ENCODE measurements around the gene SPPL2B.
"Not testable (repeated sequence)": the region's sequence is repeated elsewhere in the genome, so short reads cannot be mapped to it uniquely, and the experiment has no call there.

The SPPL2B gene

GRCh38 chr19:2328401-2329148 lies at the start of gene SPPL2B, which contains the start of gene LSM7:
TSS of gene SPPL2B (plus strand) at chr19:2328684. CDS start at chr19:2328710, 26 bp downstream.
TSS of gene LSM7 (minus strand) at chr19:2328586. CDS start at chr19:2328566, 20 bp downstream.
- no peaks in the 10 kb centered on the region for H3K9me3 ChIP-seq (ENCODE audit: control insufficient read depth in 2 of 2, low read length in 2 of 2)
- peaks cover 48% of the 10 kb centered on the region for H3K4me1 ChIP-seq (ENCODE audit: control insufficient read depth, insufficient read depth, low read length)
- H3K36me3 ChIP-seq (ENCODE audit: control insufficient read depth in 2 of 2, insufficient read depth in 2 of 2, low read length in 2 of 2): peaks cover 4 to 11% of the 10 kb centered on the region in 2 donors
- H3K9ac ChIP-seq (ENCODE audit: low read length in 2 of 2): peak within 1 kb of the TSS; percentile 81 to 87
- peak within 1 kb of the TSS; percentile 62 for H3K27ac ChIP-seq (ENCODE audit: low read length)
- no peaks in the 10 kb centered on the region for H3K27me3 ChIP-seq (ENCODE audit: control insufficient read depth in 1 of 2, insufficient read depth in 2 of 2, low read length in 2 of 2)
- peak within 1 kb of the TSS; percentile 81 to 92 for H3K4me3 ChIP-seq (ENCODE audit: low read length in 2 of 2)

- H3K9me3 ChIP-seq (ENCODE audit: control insufficient read depth in 2 of 2, low read length in 2 of 2): no peaks in the 10 kb centered on the region
- H3K27ac ChIP-seq (ENCODE audit: low read length): no peak overlapping the region
- H3K4me3 ChIP-seq (ENCODE audit: low read length in 2 of 2): no peak overlapping the region
- no peaks in the 10 kb centered on the region for H3K27me3 ChIP-seq (ENCODE audit: control insufficient read depth in 1 of 2, insufficient read depth in 2 of 2, low read length in 2 of 2)
- no peak overlapping the region for H3K9ac ChIP-seq (ENCODE audit: low read length in 2 of 2)
- H3K4me1 ChIP-seq (ENCODE audit: control insufficient read depth, insufficient read depth, low read length): peaks cover 17% of the 10 kb centered on the region
- no peaks in the 10 kb centered on the region for H3K36me3 ChIP-seq (ENCODE audit: control insufficient read depth in 2 of 2, insufficient read depth in 2 of 2, low read length in 2 of 2)
Measured at GRCh38 chr19:2280633-2281264, 47.7 kb upstream of the SPPL2B start.

- H3K36me3 ChIP-seq (ENCODE audit: control insufficient read depth in 2 of 2, insufficient read depth in 2 of 2, low read length in 2 of 2); H3K27me3 ChIP-seq (ENCODE audit: control insufficient read depth in 1 of 2, insufficient read depth in 2 of 2, low read length in 2 of 2); H3K9me3 ChIP-seq (ENCODE audit: control insufficient read depth in 2 of 2, low read length in 2 of 2); H3K27ac ChIP-seq (ENCODE audit: low read length); H3K4me1 ChIP-seq (ENCODE audit: control insufficient read depth, insufficient read depth, low read length): not testable (repeated sequence)
- Histone ChIP-seq H3K4me3 (ENCODE audit: low read length in 2 of 2) (peak overlapping the region in 1 of 2 donors; percentile 29), H3K9ac (ENCODE audit: low read length in 2 of 2) (peak overlapping the region in 1 of 2 donors; percentile 9)
Measured at GRCh38 chr19:2281265-2282061, 47.0 kb upstream of the SPPL2B start.

GRCh38 chr19:2282062-2282861 lies 46.2 kb upstream of the SPPL2B start, which contains the start of gene PEAK3:
TSS of gene PEAK3 (minus strand) at chr19:2282175. CDS start at chr19:2280931, 1,244 bp downstream.
- Histone ChIP-seq H3K9ac (ENCODE audit: low read length in 2 of 2) (peak within 1 kb of the TSS in 1 of 2 donors; percentile 9), H3K4me3 (ENCODE audit: low read length in 2 of 2) (peak within 1 kb of the TSS in 1 of 2 donors; percentile 52), H3K27me3 (ENCODE audit: control insufficient read depth in 1 of 2, insufficient read depth in 2 of 2, low read length in 2 of 2) (no peaks in the 10 kb centered on the region), H3K36me3 (ENCODE audit: control insufficient read depth in 2 of 2, insufficient read depth in 2 of 2, low read length in 2 of 2) (no peaks in the 10 kb centered on the region), H3K4me1 (ENCODE audit: control insufficient read depth, insufficient read depth, low read length) (peaks cover 10% of the 10 kb centered on the region), H3K9me3 (ENCODE audit: control insufficient read depth in 2 of 2, low read length in 2 of 2) (no peaks in the 10 kb centered on the region), H3K27ac (ENCODE audit: low read length) (no peak within 1 kb of the TSS)

GRCh38 chr19:2282862-2283237 lies 45.6 kb upstream of the SPPL2B start:
- no peak overlapping the region for H3K4me3 ChIP-seq (ENCODE audit: low read length in 2 of 2)
- H3K36me3 ChIP-seq (ENCODE audit: control insufficient read depth in 2 of 2, insufficient read depth in 2 of 2, low read length in 2 of 2): no peaks in the 10 kb centered on the region
- H3K4me1 ChIP-seq (ENCODE audit: control insufficient read depth, insufficient read depth, low read length): peaks cover 10% of the 10 kb centered on the region
- no peak overlapping the region for H3K27ac ChIP-seq (ENCODE audit: low read length)
- no peaks in the 10 kb centered on the region for H3K27me3 ChIP-seq (ENCODE audit: control insufficient read depth in 1 of 2, insufficient read depth in 2 of 2, low read length in 2 of 2)
- no peak overlapping the region for H3K9ac ChIP-seq (ENCODE audit: low read length in 2 of 2)
- H3K9me3 ChIP-seq (ENCODE audit: control insufficient read depth in 2 of 2, low read length in 2 of 2): no peaks in the 10 kb centered on the region

GRCh38 chr19:2283835-2284507 lies 44.5 kb upstream of the SPPL2B start:
- H3K27ac ChIP-seq (ENCODE audit: low read length): no peak overlapping the region
- no peak overlapping the region for H3K4me3 ChIP-seq (ENCODE audit: low read length in 2 of 2)
- H3K9me3 ChIP-seq (ENCODE audit: control insufficient read depth in 2 of 2, low read length in 2 of 2): no peaks in the 10 kb centered on the region
- H3K36me3 ChIP-seq (ENCODE audit: control insufficient read depth in 2 of 2, insufficient read depth in 2 of 2, low read length in 2 of 2): no peaks in the 10 kb centered on the region
- H3K4me1 ChIP-seq (ENCODE audit: control insufficient read depth, insufficient read depth, low read length): peaks cover 10% of the 10 kb centered on the region
- peaks cover 5 to 7% of the 10 kb centered on the region in 2 donors for H3K27me3 ChIP-seq (ENCODE audit: control insufficient read depth in 1 of 2, insufficient read depth in 2 of 2, low read length in 2 of 2)
- H3K9ac ChIP-seq (ENCODE audit: low read length in 2 of 2): no peak overlapping the region

- Histone ChIP-seq H3K27ac (ENCODE audit: low read length) (no peak overlapping the region), H3K9ac (ENCODE audit: low read length in 2 of 2) (no peak overlapping the region), H3K4me1 (ENCODE audit: control insufficient read depth, insufficient read depth, low read length) (peaks cover 30% of the 10 kb centered on the region), H3K36me3 (ENCODE audit: control insufficient read depth in 2 of 2, insufficient read depth in 2 of 2, low read length in 2 of 2) (no peaks in the 10 kb centered on the region), H3K27me3 (ENCODE audit: control insufficient read depth in 1 of 2, insufficient read depth in 2 of 2, low read length in 2 of 2) (peaks cover 17 to 33% of the 10 kb centered on the region in 2 donors), H3K4me3 (ENCODE audit: low read length in 2 of 2) (no peak overlapping the region), H3K9me3 (ENCODE audit: control insufficient read depth in 2 of 2, low read length in 2 of 2) (no peaks in the 10 kb centered on the region)
Measured at GRCh38 chr19:2286402-2287140, 41.9 kb upstream of the SPPL2B start.

GRCh38 chr19:2287585-2288337 lies 40.7 kb upstream of the SPPL2B start:
- H3K9me3 ChIP-seq (ENCODE audit: control insufficient read depth in 2 of 2, low read length in 2 of 2): no peaks in the 10 kb centered on the region
- no peak overlapping the region for H3K4me3 ChIP-seq (ENCODE audit: low read length in 2 of 2)
- no peak overlapping the region for H3K9ac ChIP-seq (ENCODE audit: low read length in 2 of 2)
- peaks cover 23 to 37% of the 10 kb centered on the region in 2 donors for H3K27me3 ChIP-seq (ENCODE audit: control insufficient read depth in 1 of 2, insufficient read depth in 2 of 2, low read length in 2 of 2)
- H3K4me1 ChIP-seq (ENCODE audit: control insufficient read depth, insufficient read depth, low read length): peaks cover 21% of the 10 kb centered on the region
- no peak overlapping the region for H3K27ac ChIP-seq (ENCODE audit: low read length)
- no peaks in the 10 kb centered on the region for H3K36me3 ChIP-seq (ENCODE audit: control insufficient read depth in 2 of 2, insufficient read depth in 2 of 2, low read length in 2 of 2)

GRCh38 chr19:2288338-2288817 lies 40.1 kb upstream of the SPPL2B start:
- H3K27me3 ChIP-seq (ENCODE audit: control insufficient read depth in 1 of 2, insufficient read depth in 2 of 2, low read length in 2 of 2): peaks cover 24 to 37% of the 10 kb centered on the region in 2 donors
- no peaks in the 10 kb centered on the region for H3K36me3 ChIP-seq (ENCODE audit: control insufficient read depth in 2 of 2, insufficient read depth in 2 of 2, low read length in 2 of 2)
- no peak overlapping the region for H3K27ac ChIP-seq (ENCODE audit: low read length)
- no peak overlapping the region for H3K9ac ChIP-seq (ENCODE audit: low read length in 2 of 2)
- no peaks in the 10 kb centered on the region for H3K9me3 ChIP-seq (ENCODE audit: control insufficient read depth in 2 of 2, low read length in 2 of 2)
- peaks cover 21% of the 10 kb centered on the region for H3K4me1 ChIP-seq (ENCODE audit: control insufficient read depth, insufficient read depth, low read length)
- no peak overlapping the region for H3K4me3 ChIP-seq (ENCODE audit: low read length in 2 of 2)
